IMR-90 (cell line): ENCODE data around the gene ERRFI1. TPM values are rescaled to one million over a fixed set of nuclear protein-coding genes. Genes with fewer than 3 reads are reported as not detected.

Source experiments
- ATAC-seq: fragments of 200-7000 bp; cut with Tn5 transposase; 2 replicates; pipeline ENCODE4 v1.9.1; 2020; ENCODE audit warnings: low read depth, mild to moderate bottlenecking, moderate library complexity
- BruUV-seq: library from RNA; stranded (reverse); fragments of 400-500 nt; replicated peaks from 2 replicates; lab custom pipeline; 2021; lab: Mats Ljungman, UMichigan
- CTCF ChIA-PET: fragments of 300-600 bp; formaldehyde crosslinking; extraction: SDS; loops from one replicate; lab custom pipeline; 2021; ENCODE audit warnings: antibody characterized with exemption; lab: Yijun Ruan, JAX
- POLR2A ChIA-PET: fragments of 300-600 bp; sonication (Branson Sonifier 250); formaldehyde crosslinking; loops from one replicate; lab custom pipeline; 2022; ENCODE audit warnings: antibody characterized with exemption; ENCODE audit not compliant: unreplicated experiment; lab: Charles Lee
- DNase-seq: peaks from one replicate; pipeline ENCODE4 v3.0.0; 2013
- H2AFZ ChIP-seq: replicated peaks from 2 replicates; pipeline ENCODE3; 2013; ENCODE audit warnings: low read length, mild to moderate bottlenecking; ENCODE audit not compliant: poor library complexity
- H2AK5ac ChIP-seq: 2 replicates; pipeline ENCODE4 v1.6.1; 2013; ENCODE audit warnings: low read depth, low read length, inconsistent platforms
- H2AK9ac ChIP-seq: replicated peaks from 2 replicates; pipeline ENCODE3; 2013; ENCODE audit warnings: mild to moderate bottlenecking, low read depth, low read length, moderate library complexity; ENCODE audit not compliant: poor library complexity
- H2BK120ac ChIP-seq: 2 replicates; pipeline ENCODE4 v1.6.1; 2013; ENCODE audit warnings: low read depth, low read length, inconsistent platforms
- H2BK15ac ChIP-seq: 3 replicates; pipeline ENCODE4 v1.6.1; 2013; ENCODE audit warnings: low read depth, low read length, inconsistent platforms
- H2BK20ac ChIP-seq: 2 replicates; pipeline ENCODE4 v1.6.1; 2013; ENCODE audit warnings: low read depth, mild to moderate bottlenecking, inconsistent platforms, low read length, moderate library complexity
- H2BK5ac ChIP-seq: 2 replicates; pipeline ENCODE4 v1.6.1; 2013; ENCODE audit warnings: mild to moderate bottlenecking, low read depth, low read length, inconsistent platforms; ENCODE audit not compliant: poor library complexity, severe bottlenecking
- H3K14ac ChIP-seq: replicated peaks from 2 replicates; pipeline ENCODE4 v1.6.1; 2013; ENCODE audit warnings: low read depth, low read length, inconsistent platforms
- H3K18ac ChIP-seq: 2 replicates; pipeline ENCODE4 v1.6.1; 2013; ENCODE audit warnings: low read depth, low read length, control low read depth
- H3K23ac ChIP-seq: 2 replicates; pipeline ENCODE4 v1.6.1; 2013; ENCODE audit warnings: low read depth, low read length, inconsistent platforms
- H3K27ac ChIP-seq: 2 replicates; pipeline ENCODE4 v1.5.1; 2013; ENCODE audit warnings: mild to moderate bottlenecking, control low read depth, low read length; ENCODE audit not compliant: insufficient read depth
- H3K27me3 ChIP-seq: 2 replicates; pipeline ENCODE4 v1.6.1; 2013; ENCODE audit warnings: low read length; ENCODE audit not compliant: control insufficient read depth, insufficient read depth
- H3K36me3 ChIP-seq: 2 replicates; pipeline ENCODE4 v1.6.1; 2013; ENCODE audit warnings: low read length, mixed read lengths; ENCODE audit not compliant: control insufficient read depth, insufficient read depth
- H3K4ac ChIP-seq: 2 replicates; pipeline ENCODE4 v1.6.1; 2013; ENCODE audit warnings: low read depth, low read length, inconsistent platforms
- H3K4me1 ChIP-seq: 2 replicates; pipeline ENCODE4 v1.6.1; 2013; ENCODE audit warnings: low read length, mixed read lengths; ENCODE audit not compliant: control insufficient read depth, insufficient read depth
- H3K4me2 ChIP-seq: 2 replicates; pipeline ENCODE4 v1.6.1; 2013; ENCODE audit warnings: low read depth, mild to moderate bottlenecking, control low read depth, low read length, moderate library complexity
- H3K4me3 ChIP-seq: 2 replicates; pipeline ENCODE4 v1.5.1; 2013; ENCODE audit warnings: low read depth, mild to moderate bottlenecking, control low read depth, low read length, moderate library complexity; ENCODE audit not compliant: insufficient read depth
- H3K56ac ChIP-seq: 2 replicates; pipeline ENCODE4 v1.6.1; 2013; ENCODE audit warnings: low read length, inconsistent platforms; ENCODE audit not compliant: insufficient read depth; ENCODE audit errors: extremely low read depth
- H3K79me1 ChIP-seq, 2 experiments: 2 replicates each; pipeline ENCODE4 v1.6.1; 2013; ENCODE audit warnings: low read length in 2 of 2, inconsistent platforms in 1 of 2, low read depth in 1 of 2
- H3K9ac ChIP-seq: 2 replicates; pipeline ENCODE4 v1.6.1; 2013; ENCODE audit warnings: low read depth, low read length, control low read depth
- H3K9me1 ChIP-seq: 2 replicates; pipeline ENCODE4 v1.6.1; 2013; ENCODE audit warnings: low read length, inconsistent platforms; ENCODE audit not compliant: insufficient read depth
- H3K9me3 ChIP-seq: 2 replicates; pipeline ENCODE4 v1.6.1; 2013; ENCODE audit warnings: low read length; ENCODE audit not compliant: control insufficient read depth, insufficient read depth
- H4K20me1 ChIP-seq: 2 replicates; pipeline ENCODE4 v1.6.1; 2013; ENCODE audit warnings: low read length, inconsistent platforms; ENCODE audit not compliant: insufficient read depth
- H4K5ac ChIP-seq: 2 replicates; pipeline ENCODE4 v1.6.1; 2013; ENCODE audit warnings: mild to moderate bottlenecking, low read depth, low read length, control low read depth
- H4K8ac ChIP-seq, 2 experiments: 2 replicates each; pipeline ENCODE4 v1.6.1; 2013; ENCODE audit warnings: low read depth in 2 of 2, low read length in 2 of 2, control low read depth in 1 of 2, inconsistent platforms in 1 of 2
- H4K91ac ChIP-seq: 2 replicates; pipeline ENCODE4 v1.6.1; 2013; ENCODE audit warnings: low read depth, low read length, inconsistent platforms; ENCODE audit not compliant: insufficient read depth
- CEBPB ChIP-seq: IDR thresholded peaks from 2 replicates; pipeline ENCODE4 v1.6.1; 2012; ENCODE audit warnings: low read depth, low read length, improper control_type of control experiment
- CHD1 ChIP-seq: IDR thresholded peaks from 2 replicates; pipeline ENCODE4 v1.6.1; 2012; ENCODE audit warnings: low read depth, low read length, improper control_type of control experiment
- FOS ChIP-seq: fragments of 150-350 bp; IDR thresholded peaks from 2 replicates; pipeline ENCODE4 v1.6.1; 2016; ENCODE audit warnings: low read depth, low read length
- MAFK ChIP-seq: IDR thresholded peaks from 2 replicates; pipeline ENCODE4 v1.6.1; 2012; ENCODE audit warnings: low read depth, low read length, improper control_type of control experiment
- MAZ ChIP-seq: IDR thresholded peaks from 2 replicates; pipeline ENCODE4 v1.6.1; 2012; ENCODE audit warnings: low read depth, mild to moderate bottlenecking, low read length, improper control_type of control experiment, moderate library complexity, borderline replicate concordance
- MXI1 ChIP-seq: IDR thresholded peaks from 2 replicates; pipeline ENCODE4 v1.6.1; 2012; ENCODE audit warnings: low read depth, mild to moderate bottlenecking, low read length, moderate library complexity, borderline replicate concordance
- NFE2L2 ChIP-seq: fragments of 150-350 bp; IDR thresholded peaks from 2 replicates; pipeline ENCODE4 v1.6.1; 2016; ENCODE audit warnings: low read depth, mild to moderate bottlenecking, low read length
- POLR2A ChIP-seq: IDR thresholded peaks from 2 replicates; pipeline ENCODE4 v1.6.1; 2012; ENCODE audit warnings: mild to moderate bottlenecking, low read depth, low read length
- RAD21 ChIP-seq: IDR thresholded peaks from 2 replicates; pipeline ENCODE4 v1.6.1; 2012; ENCODE audit warnings: low read length, improper control_type of control experiment
- RFX5 ChIP-seq: IDR thresholded peaks from 2 replicates; pipeline ENCODE4 v1.8.0; 2012; ENCODE audit warnings: low read depth, mild to moderate bottlenecking, low read length, moderate library complexity
- SMC3 ChIP-seq: fragments of 150-350 bp; IDR thresholded peaks from 2 replicates; pipeline ENCODE4 v1.6.1; 2016; ENCODE audit warnings: low read depth, mild to moderate bottlenecking, antibody characterized with exemption, low read length, moderate library complexity
- WGBS, 2 experiments: methylation state at CpG; one replicate each; pipeline versions ENCODE4 v1.1.5 to v1.1.7; 2013; ENCODE audit warnings: missing lambda C conversion rate in 2 of 2; ENCODE audit not compliant: insufficient read length in 1 of 2; ENCODE audit errors: extremely low coverage in 2 of 2; 5-methylcytosine and 5-hydroxymethylcytosine counted together
- dilution Hi-C: fragments of 300-500 bp; cut with HindIII; formaldehyde crosslinking; loops from one replicate; pipeline ENCODE4 v1.14.3; 2018; ENCODE audit warnings: low sequenced_read_pairs; ENCODE audit not compliant: unreplicated experiment
- in situ Hi-C: fragments of 300-500 bp; cut with MboI; formaldehyde crosslinking; loops from 3 replicates; pipeline ENCODE4 v1.14.3; 2019; ENCODE audit warnings: low sequenced_read_pairs, inconsistent platforms, mixed read lengths
- intact Hi-C: fragments of 100-400 bp; cut with micrococcal nuclease; formaldehyde crosslinking; loops from 2 replicates; pipeline ENCODE4 v1.10.0; 2022
- polyA plus RNA-seq, 3 experiments: library from polyadenylated mRNA; depleted of rRNA; stranded (reverse); fragments of >200 nt; gene quantifications; 2 replicates each; pipeline ENCODE4 v1.2.3, GENCODE V29; 2012; ENCODE audit warnings: low replicate concordance in 1 of 3
- total RNA-seq: library from RNA; depleted of rRNA; stranded (reverse); fragments of >200 nt; gene quantifications from 2 replicates; pipeline ENCODE4 v1.2.3, GENCODE V29; 2012

The ERRFI1 gene
- total and polyA plus RNA-seq, 2 of the 4 experiments (the other 2 are of a cell fraction), result 101 to 145 TPM

GRCh38 chr1:7962636-7963377 lies 63.3 kb downstream of the ERRFI1 start:
- intact Hi-C loops (no loop called here), in situ Hi-C loops (no loop called here), dilution Hi-C loops (no loop called here)
- Histone ChIP-seq H3K14ac (no peak overlapping the region), H3K9ac (peak overlapping the region; percentile 97), H3K9me1 (no peaks in the 10 kb centered on the region; the same call in 1 of the 2 replicates), H3K4me2 (peak overlapping the region; percentile 75), H4K91ac (no peak overlapping the region), H4K20me1 (peaks cover 15% of the 10 kb centered on the region), H2AFZ (no peak overlapping the region), H3K4me1 (no peaks in the 10 kb centered on the region), H3K18ac (no peak overlapping the region), H3K4me3 (no peak overlapping the region), H2AK9ac (no peak overlapping the region), H2BK15ac (no peak overlapping the region), H2BK5ac (no peak overlapping the region), H2AK5ac (0 out of 2 replicates have a peak overlapping the region, but pooled peaks have one; percentile 35), H3K27me3 (no peaks in the 10 kb centered on the region), H3K56ac (no peak overlapping the region), H2BK120ac (no peak overlapping the region), H3K23ac (peak overlapping the region; percentile 88; the same call in 1 of the 2 replicates), H4K5ac (peak overlapping the region; percentile 33; the same call in 1 of the 2 replicates), H3K27ac (no peak overlapping the region), H3K79me1 (peaks cover 29 to 56% of the 10 kb centered on the region in 2 experiments), H4K8ac (peak overlapping the region; percentile 15 to 78; a peak in 1 of 4 replicates), H2BK20ac (no peak overlapping the region), H3K4ac (no peak overlapping the region), H3K36me3 (peaks cover 23% of the 10 kb centered on the region), H3K9me3 (no peaks in the 10 kb centered on the region)
- BruUV-seq, result no TSS peak
- DNase-seq (peak; percentile 8), ATAC-seq (no peak)
- TF ChIP-seq NFE2L2, result no peak
- TF ChIP-seq RFX5, result no peak
- no peak for TF ChIP-seq RAD21
- no peak for TF ChIP-seq MAZ
- no peak for TF ChIP-seq CHD1
- TF ChIP-seq SMC3, result no peak
- no peak for TF ChIP-seq CEBPB
- no peak for TF ChIP-seq POLR2A
- TF ChIP-seq MXI1, result no peak
- TF ChIP-seq MAFK, result no peak
- TF ChIP-seq FOS, result no peak
- ChIA-PET CTCF (interaction anchor here (0.5 to 0.8 kb wide), 4 partner anchors 13 to 888 kb away, joined by 3 to 4 read pairs (median 3); no protein-coding TSS in a partner anchor), POLR2A (interaction anchor here (0.6 kb wide), 3 partner anchors 55 to 364 kb away, joined by 4 to 17 read pairs (median 5); no protein-coding TSS in a partner anchor)
- no CpG with 5 or more reads among the region's 11 CpGs for WGBS, 2 experiments
